Limb (tissue), 2 donors: ENCODE results near the gene NEK1.
"Not testable (repeated sequence)": the region's sequence is repeated elsewhere in the genome, so short reads cannot be mapped to it uniquely, and the experiment has no call there.

ENCODE experiments used
- DNase-seq, 2 donors: peaks; one replicate each; pipeline ENCODE4 v3.0.0-alpha.2; 2016; ENCODE audit errors: extremely low spot score in 2 of 2

NEK1 gene

GRCh38 chr4:169628579-169628978, 16.2 kb upstream of the NEK1 start:
- no peak for DNase-seq

GRCh38 chr4:169627307-169627706, 14.9 kb upstream of the NEK1 start:
- no peak for DNase-seq

- no peak for DNase-seq
These were observed 14.2 kb upstream of the NEK1 start for GRCh38 chr4:169626331-169627282.

GRCh38 chr4:169625886-169626285, 13.5 kb upstream of the NEK1 start:
- DNase-seq: no peak

GRCh38 chr4:169624012-169624411, 11.6 kb upstream of the NEK1 start:
- not testable (repeated sequence) for DNase-seq

- DNase-seq: no peak
These were observed 10.2 kb upstream of the NEK1 start for GRCh38 chr4:169622566-169622965.

- DNase-seq: no peak
These were observed 9.5 kb upstream of the NEK1 start for GRCh38 chr4:169621731-169622492.

GRCh38 chr4:169620880-169621248, 8.5 kb upstream of the NEK1 start:
- no peak for DNase-seq

GRCh38 chr4:169619958-169620879, 7.8 kb upstream of the NEK1 start, which contains the start of gene CLCN3:
TSS of gene CLCN3 (plus strand) at chr4:169620578. CDS start at chr4:169635929, 15,351 bp downstream.
- DNase-seq: peak; percentile 95 to 97

- DNase-seq: peak; percentile 53 to 65
These were observed 7.2 kb upstream of the NEK1 start for GRCh38 chr4:169619518-169619957.

GRCh38 chr4:169618986-169619385, 6.6 kb upstream of the NEK1 start:
- no peak for DNase-seq

GRCh38 chr4:169618286-169618685, 5.9 kb upstream of the NEK1 start:
- DNase-seq: no peak

- DNase-seq: no peak
These were observed 4.9 kb upstream of the NEK1 start for GRCh38 chr4:169617306-169617705.

- no peak for DNase-seq
These were observed 4.5 kb upstream of the NEK1 start for GRCh38 chr4:169616846-169617245.

- no peak for DNase-seq
These were observed 3.2 kb upstream of the NEK1 start for GRCh38 chr4:169615467-169616106.

GRCh38 chr4:169612871-169613859, 782 bp upstream of the NEK1 start:
- DNase-seq: peak; percentile 81

GRCh38 chr4:169611157-169611556, 1.2 kb downstream of the NEK1 start:
- DNase-seq: no peak

- no peak for DNase-seq
These were observed 7.5 kb downstream of the NEK1 start for GRCh38 chr4:169604903-169605331.

GRCh38 chr4:169604131-169604900, 8.1 kb downstream of the NEK1 start:
- no peak for DNase-seq
